Left renal cortex interstitium (tissue), 4 donors: ENCODE results near the gene GREB1L. TPM values are rescaled to one million over a fixed set of nuclear protein-coding genes. Genes with fewer than 3 reads are reported as not detected.
"Not testable (repeated sequence)": the region's sequence is repeated elsewhere in the genome, so short reads cannot be mapped to it uniquely, and the experiment has no call there.

Experiments used
- DNase-seq, 4 donors: peaks; one replicate each; pipeline ENCODE4 v3.0.0-alpha.2; 2013; ENCODE audit warnings: low read depth in 4 of 4, low spot score in 2 of 4, missing footprints in 1 of 4
- polyA plus RNA-seq, 4 donors: library from polyadenylated mRNA; unstranded; fragments of 120-200 nt; gene quantifications; one replicate each; pipeline ENCODE4 v1.2.1, GENCODE V29; 2013; ENCODE audit not compliant: insufficient read length in 4 of 4

Gene GREB1L
- polyA plus RNA-seq, 4 donors = 2.1 to 4.3 (median 3.1) TPM

DNA sequence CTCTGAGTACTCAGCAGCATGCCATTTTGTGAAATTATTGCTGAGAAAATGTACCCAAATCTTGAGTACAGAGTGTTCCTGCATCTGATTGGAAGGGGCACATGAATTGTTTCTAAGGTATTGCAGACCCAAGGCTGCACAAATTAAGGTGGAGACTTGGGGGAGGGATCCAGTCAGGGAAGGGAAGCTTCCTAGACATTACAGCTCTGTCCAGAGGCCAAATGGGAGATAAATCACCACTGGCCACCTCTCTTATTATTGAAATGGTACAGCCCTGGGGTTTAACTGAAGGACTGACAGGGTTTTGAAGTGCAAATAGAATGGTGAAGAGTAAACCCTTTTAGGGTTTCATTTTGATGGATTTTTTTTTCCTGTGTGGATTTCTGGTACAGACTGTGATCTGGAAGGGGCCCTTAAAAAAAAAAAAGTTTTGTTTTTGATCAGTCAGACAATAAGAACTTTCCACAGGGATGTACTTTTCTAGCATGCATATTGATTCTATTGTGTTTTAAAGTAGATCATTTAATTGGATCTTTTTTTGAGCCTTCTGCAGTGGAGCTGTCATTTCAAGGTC lies 119.4 kb downstream of the GREB1L start:
- DNase-seq = no peak

DNA sequence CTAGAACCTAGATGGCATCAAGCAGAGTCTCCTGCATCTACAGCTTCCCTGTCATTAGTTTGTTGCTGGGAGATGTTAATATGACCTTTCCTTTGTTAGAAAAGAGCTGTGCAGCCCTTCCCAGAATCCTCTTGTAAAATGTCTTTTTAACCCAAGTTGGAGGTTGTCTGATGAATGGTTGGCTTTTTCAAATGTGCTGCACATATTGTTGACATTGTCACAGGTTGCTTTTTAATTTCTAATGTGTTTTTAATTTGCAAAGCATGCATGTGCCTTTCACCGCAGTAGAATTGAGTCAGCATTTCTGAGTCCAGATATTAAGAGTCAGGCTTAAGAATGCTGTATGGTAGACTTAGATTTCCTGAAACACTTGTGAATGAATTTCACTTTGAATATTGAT lies 120.8 kb downstream of the GREB1L start:
- no peak for DNase-seq

DNA sequence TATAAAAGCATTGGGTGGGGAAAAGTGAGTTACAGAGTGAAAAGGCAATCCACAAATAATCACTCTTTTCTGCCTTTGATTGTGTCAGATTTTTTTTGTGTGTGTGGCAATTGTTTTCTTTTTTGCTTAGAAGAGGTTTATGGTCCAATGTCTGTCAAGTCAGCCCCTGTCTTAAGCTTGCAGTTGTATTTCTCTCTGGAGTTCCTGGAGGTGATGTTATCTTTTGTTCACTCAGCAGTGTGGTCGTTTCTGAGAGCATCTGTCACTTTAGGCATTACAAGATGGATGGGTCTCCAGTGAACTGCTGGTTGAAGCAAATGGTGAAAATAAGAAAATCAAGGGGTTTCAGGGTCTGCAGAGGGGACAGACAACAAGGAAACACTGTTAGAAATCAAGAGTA lies 121.3 kb downstream of the GREB1L start:
- DNase-seq = no peak

GRCh38 chr18:21364471-21364870 lies 122.4 kb downstream of the GREB1L start:
- DNase-seq = no peak

- no peak for DNase-seq
These were observed 124.9 kb downstream of the GREB1L start for GRCh38 chr18:21366896-21367295.

DNA sequence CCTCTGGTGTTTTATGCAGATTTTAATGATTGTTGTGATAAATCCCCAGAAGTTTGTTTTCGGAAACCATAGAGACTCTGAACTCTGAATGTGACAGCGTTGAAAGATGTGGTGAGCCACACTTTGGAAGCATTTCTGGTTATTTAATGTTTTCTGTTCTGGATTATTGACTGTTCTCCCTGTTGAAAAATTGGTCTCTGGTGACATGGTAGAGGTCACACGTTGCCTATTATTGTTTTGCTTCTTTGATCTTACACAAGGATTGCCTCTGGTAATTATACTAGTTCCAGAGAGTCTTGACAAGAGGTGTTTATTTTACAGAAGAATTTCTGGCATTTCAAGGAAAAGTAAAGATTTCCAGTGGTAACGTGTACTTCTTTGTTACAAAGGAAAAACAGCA lies 127.1 kb downstream of the GREB1L start:
- DNase-seq = no peak

DNA sequence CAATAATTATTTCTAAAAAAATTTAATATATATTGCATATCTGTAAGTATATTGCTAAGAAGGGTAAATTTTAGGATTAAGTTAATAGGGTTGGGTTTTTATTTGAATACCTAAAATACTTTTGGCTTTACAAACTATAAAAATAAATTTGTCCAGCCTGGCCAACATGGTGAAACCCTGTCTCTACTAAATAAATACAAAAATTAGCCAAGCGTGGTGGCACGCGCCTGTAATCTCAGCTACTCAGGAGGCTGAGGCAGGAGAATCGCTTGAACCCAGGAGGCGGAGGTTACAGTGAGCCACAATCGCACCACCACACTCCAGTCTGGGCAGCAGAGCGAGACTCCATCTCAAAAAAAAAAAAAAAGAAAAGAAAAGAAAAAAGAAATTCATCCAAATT lies 127.6 kb downstream of the GREB1L start:
- not testable (repeated sequence) for DNase-seq

- DNase-seq = no peak
These were observed 141.0 kb downstream of the GREB1L start for GRCh38 chr18:21383031-21383430.

DNA sequence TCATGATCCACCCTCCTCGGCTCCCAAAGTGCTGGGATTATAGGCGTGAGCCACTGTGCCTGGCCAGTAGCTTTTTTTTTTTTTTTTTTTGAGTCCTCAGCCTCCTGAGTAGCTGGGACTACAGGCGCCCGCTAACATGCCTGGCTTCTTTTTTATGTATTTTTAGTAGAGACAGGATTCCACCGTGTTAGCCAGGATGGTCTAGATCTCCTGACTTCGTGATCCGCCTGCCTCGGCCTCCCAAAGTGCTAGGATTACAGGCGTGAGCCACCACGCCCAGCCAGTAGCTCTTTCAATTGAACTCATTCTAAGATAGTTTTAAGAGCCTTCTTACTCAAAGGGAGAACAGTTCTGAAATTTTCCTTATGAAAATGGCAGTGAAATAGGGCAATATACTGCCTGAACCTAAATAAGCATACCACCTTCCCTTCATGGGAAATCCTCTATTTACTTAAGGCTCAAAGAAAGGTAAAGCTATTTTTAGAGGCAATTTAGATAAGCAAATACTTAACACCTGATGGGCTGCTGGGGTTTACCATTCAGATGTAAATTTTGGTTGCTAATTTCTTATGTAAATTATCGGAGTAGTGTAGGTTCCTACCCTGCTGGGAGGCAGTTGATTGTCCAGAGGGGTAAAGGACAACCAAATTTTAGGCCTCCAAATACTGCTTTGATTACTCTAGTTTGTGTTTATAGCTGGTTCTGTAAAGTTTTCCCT lies 144.7 kb downstream of the GREB1L start:
- DNase-seq = no peak

DNA sequence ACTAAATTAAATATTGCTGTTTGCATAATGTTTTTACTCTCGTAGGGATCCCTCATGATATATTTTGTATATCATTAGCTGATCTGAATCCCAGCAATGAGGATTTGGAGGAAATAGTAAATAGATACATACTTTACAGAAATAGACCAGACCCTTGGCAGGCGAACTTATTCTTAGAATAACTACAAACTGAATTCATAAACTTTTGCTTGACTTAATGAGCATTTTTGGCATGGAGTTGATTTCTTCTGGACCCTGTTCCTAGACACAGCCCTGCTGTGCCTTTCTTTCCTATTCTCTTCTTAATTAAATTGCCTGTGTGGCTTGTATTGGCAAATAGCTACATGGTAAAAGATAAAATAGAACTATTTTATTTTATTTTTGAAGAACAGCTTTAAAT lies 145.9 kb downstream of the GREB1L start:
- no peak for DNase-seq

DNA sequence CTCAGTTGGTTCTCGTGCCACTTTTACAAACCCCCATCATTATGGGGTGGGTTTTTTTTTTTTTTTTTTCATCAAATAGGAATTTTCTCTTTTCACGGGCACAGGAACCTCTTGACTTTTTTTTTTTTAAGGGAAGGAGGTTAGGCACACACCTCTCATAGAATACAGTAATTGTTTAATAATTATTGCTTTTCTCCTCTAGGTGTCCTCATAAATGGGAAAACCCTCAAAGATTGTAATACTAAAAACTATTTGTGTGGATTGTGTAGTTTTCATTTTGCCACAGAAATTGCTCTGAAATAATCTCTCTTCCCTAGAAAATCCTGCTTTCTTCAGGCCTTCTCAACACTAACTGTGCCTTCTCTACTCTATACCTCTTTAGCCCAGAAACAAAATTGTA lies 147.3 kb downstream of the GREB1L start:
- no peak for DNase-seq

DNA sequence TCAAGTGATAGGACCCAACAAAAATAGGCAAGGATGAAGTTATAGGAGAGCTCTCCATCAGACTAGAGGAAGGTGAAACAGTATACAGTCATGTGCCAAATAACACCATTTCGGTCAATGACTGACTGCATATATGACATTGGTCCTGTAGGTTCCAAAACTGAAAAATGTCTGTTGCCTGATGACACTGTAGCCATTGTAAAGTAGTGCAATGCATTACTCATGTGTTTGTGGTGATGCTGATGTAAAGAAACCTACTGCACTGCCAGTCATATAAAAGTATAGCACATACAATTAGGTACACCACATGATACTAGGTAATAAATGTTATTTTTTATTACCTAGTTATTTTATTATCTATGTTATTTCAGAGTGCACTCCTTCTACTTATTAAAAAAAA lies 147.9 kb downstream of the GREB1L start:
- no peak for DNase-seq

DNA sequence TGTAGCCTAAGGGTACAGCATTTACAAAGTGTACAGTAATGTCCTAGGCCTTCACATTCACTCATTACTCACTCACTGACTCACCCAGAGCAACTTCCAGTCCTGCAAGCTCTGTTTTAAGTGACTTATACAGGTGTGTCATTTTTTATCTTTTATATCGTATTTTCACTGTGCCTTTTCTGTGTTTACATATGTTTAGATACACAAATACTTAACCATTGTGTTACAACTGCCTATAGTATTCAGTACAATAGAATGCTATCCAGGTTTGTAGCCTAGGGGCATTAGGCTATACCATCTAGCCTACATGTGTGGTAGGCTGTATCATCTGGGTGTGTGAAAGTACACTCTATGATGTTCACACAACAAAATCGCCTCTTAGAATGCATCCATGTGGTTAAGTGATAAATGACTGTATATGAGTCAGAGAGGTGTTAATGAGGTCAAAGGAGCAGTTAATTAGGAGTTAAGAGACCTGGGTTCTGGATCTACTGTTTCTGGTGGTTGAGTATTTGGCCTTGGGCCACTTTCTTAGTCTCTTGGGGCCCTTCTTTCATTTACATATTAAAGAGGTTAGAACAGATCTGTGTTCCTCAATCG lies 149.1 kb downstream of the GREB1L start:
- no peak for DNase-seq

DNA sequence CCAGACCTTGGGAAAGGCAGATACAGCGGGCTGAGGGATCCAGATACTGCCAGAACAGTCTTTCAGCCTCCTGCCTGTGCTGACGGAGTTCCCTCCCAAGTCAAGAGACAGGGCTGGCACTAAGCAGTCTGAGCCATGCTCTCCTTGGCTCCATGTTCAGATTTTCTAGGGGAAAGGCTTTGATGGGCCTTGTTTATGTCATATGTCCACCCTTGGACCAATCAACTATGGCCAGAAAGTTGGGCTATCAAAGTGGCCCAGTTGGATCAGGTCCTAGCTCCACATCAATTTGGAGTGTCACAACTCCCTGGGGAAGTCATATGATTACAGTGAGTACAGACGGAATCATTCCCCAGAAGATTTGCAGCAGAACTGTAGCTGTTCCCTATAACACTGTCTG lies 152.0 kb downstream of the GREB1L start:
- no peak for DNase-seq

DNA sequence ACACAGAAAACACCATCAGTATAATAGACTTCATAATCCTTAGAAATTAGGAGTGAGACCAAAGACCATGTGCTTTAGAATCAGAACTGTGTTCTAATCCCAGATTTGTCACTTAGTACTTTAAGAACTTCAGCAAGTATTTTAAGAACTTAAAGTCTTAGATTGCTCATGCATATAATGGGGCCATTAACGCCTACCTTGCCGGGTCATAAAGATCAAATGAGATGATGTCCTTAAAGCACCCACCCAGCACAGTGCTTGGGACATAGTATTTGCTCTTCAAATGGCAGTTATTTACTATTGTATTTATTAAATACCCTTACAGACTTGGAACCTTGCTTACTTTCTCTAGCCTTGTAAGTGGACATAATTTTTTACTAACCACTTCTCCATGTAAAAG lies 156.1 kb downstream of the GREB1L start:
- no peak for DNase-seq

GRCh38 chr18:21402272-21402671 lies 160.2 kb downstream of the GREB1L start:
- no peak for DNase-seq

- no peak for DNase-seq
These were observed 162.4 kb downstream of the GREB1L start for GRCh38 chr18:21404426-21404825.

- DNase-seq = no peak
These were observed 164.1 kb downstream of the GREB1L start for GRCh38 chr18:21406116-21406515.

DNA sequence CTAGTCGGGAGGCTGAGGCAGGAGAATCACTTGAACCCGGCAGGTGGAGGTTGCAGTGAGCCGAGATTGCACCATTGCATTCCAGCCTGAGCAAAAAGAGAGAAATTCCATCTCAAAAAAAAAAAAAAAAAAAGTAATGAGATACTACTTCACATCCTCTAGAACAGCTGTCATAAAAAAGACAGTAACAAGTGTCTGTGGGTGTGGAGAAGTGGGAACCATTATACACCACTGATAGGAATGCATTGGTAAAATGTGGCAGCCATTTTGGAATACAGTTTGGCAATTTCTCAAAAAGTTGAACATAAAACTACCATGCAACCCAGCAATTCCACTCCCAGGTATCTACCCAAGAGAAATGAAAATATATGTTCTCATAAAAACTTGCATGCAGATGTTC lies 166.6 kb downstream of the GREB1L start:
- no peak for DNase-seq

GRCh38 chr18:21433436-21433835 lies 191.4 kb downstream of the GREB1L start:
- DNase-seq = no peak

DNA sequence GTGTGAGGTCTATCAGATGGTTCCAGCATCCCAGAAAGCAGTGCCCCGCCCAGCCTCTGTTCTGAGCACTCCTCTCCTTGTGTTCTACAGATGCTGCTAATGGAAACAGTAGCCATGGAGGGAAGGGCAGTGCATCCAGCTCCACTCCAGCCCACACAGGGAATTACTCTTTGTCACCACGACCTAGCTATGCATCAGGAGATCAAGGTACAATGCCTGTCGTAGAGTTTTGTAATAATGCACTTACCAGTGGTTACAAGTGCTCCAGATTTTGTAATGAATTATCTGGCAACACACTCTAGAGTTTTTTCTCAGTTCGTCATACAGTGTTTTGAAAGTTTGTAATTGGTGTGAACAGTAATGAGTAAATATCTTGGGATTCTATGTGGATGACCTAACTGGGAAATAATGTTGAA lies 197.4 kb downstream of the GREB1L start:
- DNase-seq = no peak

- DNase-seq = no peak
These were observed 199.6 kb downstream of the GREB1L start for GRCh38 chr18:21441670-21442069.
